DMS 273 treated with DMSO at 0.1 percent for 48 hours (cell line): ENCODE results near the gene KCNMA1.
A peak's percentile ranks its signal among the peaks of the same experiment; 100 is the strongest.
"Not testable (repeated sequence)": the region's sequence is repeated elsewhere in the genome, so short reads cannot be mapped to it uniquely, and the experiment has no call there.

Source experiments
- DNase-seq: peaks from one replicate; lab custom pipeline; 2025; lab: John Stamatoyannopoulos, UW

The KCNMA1 gene

GRCh38 chr10:77604063-77604462 is 33.5 kb downstream of the KCNMA1 start:
- DNase-seq = no peak

- DNase-seq = peak; percentile 29
Observed at GRCh38 chr10:77603534-77603927, 34.1 kb downstream of the KCNMA1 start.

- DNase-seq = no peak
Observed at GRCh38 chr10:77602913-77603533, 34.6 kb downstream of the KCNMA1 start.

GRCh38 chr10:77602231-77602912 is 35.2 kb downstream of the KCNMA1 start:
- DNase-seq = no peak

- no peak for DNase-seq
Observed at GRCh38 chr10:77601488-77601887, 36.1 kb downstream of the KCNMA1 start.

- no peak for DNase-seq
Observed at GRCh38 chr10:77600640-77601039, 37.0 kb downstream of the KCNMA1 start.

- DNase-seq = no peak
Observed at GRCh38 chr10:77599651-77600050, 38.0 kb downstream of the KCNMA1 start.

GRCh38 chr10:77598606-77599005 is 39.0 kb downstream of the KCNMA1 start:
- no peak for DNase-seq

GRCh38 chr10:77597560-77597959 is 40.0 kb downstream of the KCNMA1 start:
- no peak for DNase-seq

- no peak for DNase-seq
Observed at GRCh38 chr10:77594471-77594783, 43.2 kb downstream of the KCNMA1 start.

GRCh38 chr10:77593771-77594470 is 43.7 kb downstream of the KCNMA1 start:
- DNase-seq = no peak

GRCh38 chr10:77592946-77593636 is 44.5 kb downstream of the KCNMA1 start:
- no peak for DNase-seq

- DNase-seq = no peak
Observed at GRCh38 chr10:77592510-77592909, 45.1 kb downstream of the KCNMA1 start.

GRCh38 chr10:77591238-77591880 is 46.2 kb downstream of the KCNMA1 start:
- no peak for DNase-seq

GRCh38 chr10:77590344-77591237 is 47.0 kb downstream of the KCNMA1 start:
- peak; percentile 33 for DNase-seq

GRCh38 chr10:77589703-77590102 is 47.9 kb downstream of the KCNMA1 start:
- not testable (repeated sequence) for DNase-seq

GRCh38 chr10:77588886-77589285 is 48.7 kb downstream of the KCNMA1 start:
- no peak for DNase-seq

- no peak for DNase-seq
Observed at GRCh38 chr10:77587416-77587790, 50.2 kb downstream of the KCNMA1 start.

- DNase-seq = no peak
Observed at GRCh38 chr10:77586719-77587415, 50.7 kb downstream of the KCNMA1 start.

- no peak for DNase-seq
Observed at GRCh38 chr10:77584938-77585337, 52.7 kb downstream of the KCNMA1 start.

- DNase-seq = no peak
Observed at GRCh38 chr10:77583527-77583926, 54.1 kb downstream of the KCNMA1 start.
